K562 (cell line): ENCODE measurements around the gene UNC13C. TPM values are rescaled to one million over a fixed set of nuclear protein-coding genes. Genes with fewer than 3 reads are reported as not detected.

Source experiments
- ATAC-seq: fragments of 200-7000 bp; cut with Tn5 transposase; 3 replicates; pipeline ENCODE4 v1.9.1; 2020; ENCODE audit warnings: moderate library complexity
- BruUV-seq: library from RNA; stranded (reverse); fragments of 400-500 nt; replicated peaks from 2 replicates; lab custom pipeline; 2021; lab: Mats Ljungman, UMichigan
- CTCF ChIA-PET: fragments of 300-600 bp; formaldehyde crosslinking; extraction: SDS; loops from one replicate; lab custom pipeline; 2021; ENCODE audit warnings: low intra/inter-chr PET ratio; lab: Yijun Ruan, JAX
- POLR2A ChIA-PET: fragments of 300-600, 350-650 bp; sonication (Branson Sonifier 250); formaldehyde crosslinking; extraction: SDS; loops from one replicate; lab custom pipeline; 2021; ENCODE audit warnings: antibody characterized with exemption, inconsistent platforms; lab: Yijun Ruan, JAX
- DNase-seq, 4 experiments: peaks; one replicate each; pipeline versions ENCODE4 v3.0.0 to v3.0.0-alpha.2; 2011 to 2018; ENCODE audit warnings: low spot score in 3 of 4, mixed read lengths in 3 of 4; ENCODE audit errors: extremely low read depth in 1 of 4
- FAIRE-seq: peaks from 2 replicates; lab custom pipeline; 2011; peaks lifted over from hg19 to GRCh38; lab: Jason Lieb, UNC
- H2AFZ ChIP-seq: 2 replicates; pipeline ENCODE4 v1.6.0; 2011; ENCODE audit warnings: low read depth, low read length, control low read depth, inconsistent platforms
- H3K27ac ChIP-seq: fragments of 200-600 bp; 3 replicates; pipeline ENCODE4 v1.8.0; 2011; ENCODE audit warnings: low read depth, mild to moderate bottlenecking, control low read depth, inconsistent platforms, low read length, moderate library complexity, mixed read lengths; ENCODE audit errors: extremely low read depth
- H3K27me3 ChIP-seq, 2 experiments: fragments of 300-600 bp in 1 of 2; 2 replicates in 1 of 2; 3 replicates in 1 of 2; pipeline versions ENCODE4 v1.6.0 to v1.8.0; 2011; ENCODE audit warnings: inconsistent platforms in 2 of 2, low read length in 2 of 2, mild to moderate bottlenecking in 1 of 2, mixed read lengths in 1 of 2, moderate library complexity in 1 of 2; ENCODE audit not compliant: control insufficient read depth in 2 of 2, insufficient read depth in 2 of 2
- H3K36me3 ChIP-seq: fragments of 300-600 bp; 3 replicates; pipeline ENCODE4 v1.8.0; 2011; ENCODE audit warnings: mild to moderate bottlenecking, low read length, inconsistent platforms; ENCODE audit not compliant: control insufficient read depth, insufficient read depth
- H3K4me1 ChIP-seq, 2 experiments: fragments of 200-600 bp in 1 of 2; replicated peaks in 1 of 2; 2 replicates in 1 of 2; 3 replicates in 1 of 2; pipeline versions ENCODE4 v1.5.1 to v1.8.0; 2011; ENCODE audit warnings: inconsistent platforms in 2 of 2, low read length in 2 of 2, mild to moderate bottlenecking in 1 of 2, mixed read lengths in 1 of 2, moderate library complexity in 1 of 2; ENCODE audit not compliant: control insufficient read depth in 2 of 2, insufficient read depth in 2 of 2
- H3K4me2 ChIP-seq: 2 replicates; pipeline ENCODE4 v1.6.1; 2011; ENCODE audit warnings: low read length, control low read depth, inconsistent platforms, mixed read lengths; ENCODE audit not compliant: insufficient read depth
- H3K4me3 ChIP-seq: fragments of 200-600 bp; sonication (generic), shearing (Covaris generic); 2 replicates; pipeline ENCODE4 v1.5.1; 2016; ENCODE audit warnings: control low read depth, inconsistent platforms
- H3K79me2 ChIP-seq: fragments of 200-600 bp; 3 replicates; pipeline ENCODE4 v1.8.0; 2011; ENCODE audit warnings: low read length, inconsistent platforms; ENCODE audit not compliant: control insufficient read depth, insufficient read depth
- H3K9ac ChIP-seq, 2 experiments: 2 replicates each; pipeline versions ENCODE4 v1.6.0 to v1.6.1; 2011; ENCODE audit warnings: low read depth in 2 of 2, low read length in 2 of 2, control low read depth in 1 of 2, inconsistent platforms in 1 of 2, mild to moderate bottlenecking in 1 of 2, mixed read lengths in 1 of 2; ENCODE audit not compliant: insufficient read depth in 1 of 2
- H3K9me1 ChIP-seq: one replicate; pipeline ENCODE4 v1.6.0; 2011; ENCODE audit warnings: inconsistent platforms, mild to moderate bottlenecking, low read length, moderate library complexity; ENCODE audit not compliant: control insufficient read depth, insufficient read depth
- H3K9me3 ChIP-seq: replicated peaks from 2 replicates; pipeline ENCODE4 v1.5.1; 2011; ENCODE audit warnings: low read depth, low read length, inconsistent platforms; ENCODE audit not compliant: control insufficient read depth, insufficient read depth
- H4K20me1 ChIP-seq: replicated peaks from 2 replicates; pipeline ENCODE4 v1.6.1; 2011; ENCODE audit warnings: low read length, inconsistent platforms, mixed read lengths; ENCODE audit not compliant: control insufficient read depth, insufficient read depth
- CBFA2T3 ChIP-seq: fragments of 450-650 bp; IDR thresholded peaks from 2 replicates; pipeline ENCODE4 v1.6.1; 2017
- MAZ ChIP-seq, 2 experiments: fragments of 450-650 bp in 1 of 2; sonication (generic) in 1 of 2; formaldehyde crosslinking; IDR thresholded peaks in 1 of 2; conservative IDR thresholded peaks in 1 of 2; 2 replicates each; pipeline versions ENCODE4 v1.4.0 to v1.5.0; 2020; ENCODE audit warnings: mild to moderate bottlenecking in 1 of 2, missing genetic modification reagents in 1 of 2
- PRMT5 ChIP-seq: sonication (generic); formaldehyde crosslinking; IDR thresholded peaks from 2 replicates; pipeline ENCODE4 v1.5.0; 2020; ENCODE audit warnings: missing genetic modification reagents
- ZNF644 ChIP-seq: fragments of 200-800 bp; sonication (Bioruptor generic); IDR thresholded peaks from 2 replicates; pipeline ENCODE4 v1.6.1; 2016; ENCODE audit warnings: low read depth, missing genetic modification characterization, missing compliant biosample characterization
- WGBS: fragments of 100-300 bp; shearing (Covaris generic); methylation state at CpG from one replicate; pipeline ENCODE4 v1.1.6; 2016; ENCODE audit warnings: low coverage, mixed read lengths; ENCODE audit not compliant: insufficient coverage; ENCODE audit errors: missing lambda C conversion rate; 5-methylcytosine and 5-hydroxymethylcytosine counted together
- in situ Hi-C: fragments of 300-500 bp; cut with MboI; formaldehyde crosslinking; loops from 4 replicates; pipeline ENCODE4 v1.15.0; 2018; ENCODE audit warnings: inconsistent platforms, mixed read lengths
- intact Hi-C: fragments of 100-400 bp; cut with micrococcal nuclease; formaldehyde crosslinking; loops from 2 replicates; pipeline ENCODE4 v1.14.2; 2022
- polyA plus RNA-seq, 8 experiments: library from polyadenylated mRNA; depleted of rRNA in 4 of 8; stranded (reverse) in 5 of 8; unstranded in 3 of 8; fragments of >200 nt; fragmentation: Nextera tagmentation in 2 of 8; fragmentation: Illumina TruSeq in 1 of 8; extraction: Ambion mirVana in 2 of 8; extraction: Trizol in 1 of 8; gene quantifications; 2 replicates each; pipeline versions ENCODE4 v1.2.1 to v1.2.3, GENCODE V29; 2011 to 2014; ENCODE audit warnings: inconsistent platforms in 1 of 8, missing spikeins in 1 of 8
- total RNA-seq, 7 experiments: library from RNA; depleted of rRNA in 6 of 7; stranded (reverse); fragments of >200 nt in 6 of 7; fragmentation: Illumina TruSeq in 2 of 7; extraction: Trizol in 2 of 7; gene quantifications; 2 replicates each; pipeline versions ENCODE4 v1.2.1 to v1.2.3, GENCODE V29; 2011 to 2021; ENCODE audit warnings: low replicate concordance in 1 of 7
- TF ChIP-seq, protein P1 (sequence below): fragments of 450-650 bp; formaldehyde crosslinking; IDR thresholded peaks from 2 replicates; pipeline ENCODE4 v1.4.0; 2020; ENCODE audit warnings: mild to moderate bottlenecking, mixed read lengths

UNC13C gene
- total and polyA plus RNA-seq, 9 of the 15 experiments (the other 6 are each of a cell fraction or from before 2014, with no cell fraction given) = not detected

DNA sequence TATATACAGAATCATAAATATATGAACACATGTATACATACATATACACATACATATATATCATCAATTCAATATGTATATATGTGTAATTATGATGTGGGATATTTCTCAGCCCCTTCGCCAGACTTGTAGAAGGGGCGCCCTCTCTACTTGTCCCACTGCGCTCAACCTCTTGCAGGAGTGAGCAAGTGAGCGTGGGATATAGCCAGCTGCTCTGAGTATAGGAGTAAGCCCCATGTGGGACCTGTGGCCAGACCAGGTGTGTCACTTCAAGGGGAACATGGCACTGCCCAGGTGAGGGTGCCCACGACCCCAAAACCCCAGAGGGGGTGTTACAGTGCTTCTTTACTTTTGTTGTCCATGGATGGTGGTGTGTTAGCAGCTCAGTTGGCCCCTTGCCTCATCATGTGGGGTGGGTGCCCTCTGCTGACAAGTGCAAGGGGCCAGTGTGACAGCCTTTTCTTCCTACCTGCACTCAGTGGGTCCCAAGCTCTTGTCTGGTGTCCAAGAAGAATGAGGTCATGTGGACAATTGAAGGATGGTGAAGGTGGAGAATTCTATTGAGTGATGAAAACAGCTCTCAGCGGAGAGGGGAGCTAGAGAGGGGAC lies 304.1 kb downstream of the UNC13C start:
- ATAC-seq (no peak), FAIRE-seq (no peak), DNase-seq (no peak)
- Histone ChIP-seq H3K4me2 (no peak overlapping the region), H3K27me3 (no peaks in the 10 kb centered on the region), H3K36me3 (no peaks in the 10 kb centered on the region), H3K4me3 (no peak overlapping the region), H4K20me1 (no peaks in the 10 kb centered on the region), H3K4me1 (no peaks in the 10 kb centered on the region), H2AFZ (no peak overlapping the region), H3K9me3 (no peaks in the 10 kb centered on the region; the same call in 1 of the 2 replicates), H3K9ac (no peak overlapping the region), H3K79me2 (no peaks in the 10 kb centered on the region), H3K9me1 (no peaks in the 10 kb centered on the region), H3K27ac (no peak overlapping the region)
- POLR2A ChIA-PET = no interaction called here
- TF ChIP-seq MAZ (CRISPR knock-in tag; conservative IDR thresholded peaks at IDR 0.05 in 1 of 2, IDR thresholded peaks at IDR 0.05 in 1 of 2) (no peak), PRMT5 (CRISPR knock-in tag) (no peak), ZNF644 (no peak)
- in situ Hi-C loops = no loop called here
- CTCF ChIA-PET = no interaction called here
- 2% methylated on average over 6 of the region's 6 CpGs for whole genome bisulfite sequencing
- no TSS peak for BruUV-seq
- intact Hi-C loops = no loop called here

DNA sequence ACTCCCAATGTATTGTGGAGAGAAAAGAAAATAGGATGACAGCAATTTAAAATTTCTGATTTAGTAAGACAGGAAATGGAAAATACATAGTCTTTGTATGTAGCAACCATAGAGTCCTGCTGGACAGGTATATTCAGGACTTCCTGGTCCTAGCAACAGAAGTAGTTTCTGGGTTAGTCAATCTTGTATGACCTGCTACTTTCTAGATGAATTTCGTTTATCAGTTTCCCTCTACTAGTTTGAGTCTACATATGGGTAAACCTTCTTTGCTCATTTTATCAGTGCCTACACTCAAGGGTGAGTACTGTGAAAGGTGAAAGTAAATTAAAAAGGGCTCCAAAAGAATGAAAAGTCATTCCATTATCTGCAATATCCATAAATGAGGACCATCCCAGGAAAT lies 309.8 kb downstream of the UNC13C start:
- H3K36me3 ChIP-seq = no peaks in the 10 kb centered on the region
- H3K9me3 ChIP-seq = no peaks in the 10 kb centered on the region; the same call in 1 of the 2 replicates
- H3K27me3 ChIP-seq = no peaks in the 10 kb centered on the region
- no peaks in the 10 kb centered on the region for H3K4me1 ChIP-seq
- H3K9me1 ChIP-seq = no peaks in the 10 kb centered on the region
- intact Hi-C loops (no loop called here), in situ Hi-C loops (no loop called here)
- WGBS = 0% methylated on average over 1 of the region's 1 CpG
- CTCF ChIA-PET = no interaction called here
- H3K9ac ChIP-seq = no peak overlapping the region
- no peak overlapping the region for H3K4me3 ChIP-seq
- H3K79me2 ChIP-seq = no peaks in the 10 kb centered on the region
- no peak overlapping the region for H3K4me2 ChIP-seq
- no TSS peak for BruUV-seq
- POLR2A ChIA-PET = no interaction called here
- no peak for ATAC-seq
- H3K27ac ChIP-seq = no peak overlapping the region
- TF ChIP-seq CBFA2T3 = no peak
- TF ChIP-seq, protein P1, sequence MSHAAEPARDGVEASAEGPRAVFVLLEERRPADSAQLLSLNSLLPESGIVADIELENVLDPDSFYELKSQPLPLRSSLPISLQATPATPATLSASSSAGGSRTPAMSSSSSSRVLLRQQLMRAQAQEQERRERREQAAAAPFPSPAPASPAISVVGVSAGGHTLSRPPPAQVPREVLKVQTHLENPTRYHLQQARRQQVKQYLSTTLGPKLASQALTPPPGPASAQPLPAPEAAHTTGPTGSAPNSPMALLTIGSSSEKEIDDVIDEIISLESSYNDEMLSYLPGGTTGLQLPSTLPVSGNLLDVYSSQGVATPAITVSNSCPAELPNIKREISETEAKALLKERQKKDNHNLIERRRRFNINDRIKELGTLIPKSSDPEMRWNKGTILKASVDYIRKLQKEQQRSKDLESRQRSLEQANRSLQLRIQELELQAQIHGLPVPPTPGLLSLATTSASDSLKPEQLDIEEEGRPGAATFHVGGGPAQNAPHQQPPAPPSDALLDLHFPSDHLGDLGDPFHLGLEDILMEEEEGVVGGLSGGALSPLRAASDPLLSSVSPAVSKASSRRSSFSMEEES (CRISPR knock-in tag) = no peak
- TF ChIP-seq, all 486 proteins: peak for 0
- FAIRE-seq = no peak
- H2AFZ ChIP-seq = no peak overlapping the region
- DNase-seq = no peak
- no peaks in the 10 kb centered on the region for H4K20me1 ChIP-seq
